GM13977 (cell line): ENCODE results near the gene DUXB.

Source experiments
- DNase-seq: peaks from one replicate; pipeline ENCODE4 v3.0.0; 2012; ENCODE audit warnings: low spot score
- CTCF ChIP-seq: IDR thresholded peaks from 2 replicates; pipeline ENCODE4 v1.5.1; 2012; ENCODE audit warnings: mild to moderate bottlenecking, control low read depth; ENCODE audit not compliant: insufficient read depth; ENCODE audit errors: extremely low read depth, missing control alignments
- in situ Hi-C: fragments of 300-500 bp; cut with MboI; formaldehyde crosslinking; loops from one replicate; pipeline ENCODE4 v1.12.0; 2022; ENCODE audit warnings: low sequenced_read_pairs, low pct_unique_long_range_greater_than_20kb, mixed read lengths, inconsistent platforms; ENCODE audit not compliant: unreplicated experiment

DUXB gene

GRCh38 chr16:75653922-75654321, 47.3 kb downstream of the DUXB start:
- no peak for DNase-seq
- TF ChIP-seq CTCF: no peak
- in situ Hi-C loops: loop anchor here (25.0 kb wide), 1 partner anchor 108 kb away; no protein-coding TSS in a partner anchor

- in situ Hi-C loops: no loop called here
- no peak for TF ChIP-seq CTCF
- peak; percentile 78 for DNase-seq
Measured at GRCh38 chr16:75648265-75649076, 52.8 kb downstream of the DUXB start.

- no peak for TF ChIP-seq CTCF
- DNase-seq: peak; percentile 94
- in situ Hi-C loops: no loop called here
Measured at GRCh38 chr16:75647492-75648264, 53.6 kb downstream of the DUXB start, which contains the start of the genes KARS1 and TERF2IP. Gene KARS1, minus strand, starts transcription at chr16:75647665. Its CDS starts 26 bp downstream, at chr16:75647639. Gene TERF2IP, plus strand, starts transcription at chr16:75647773. Its CDS starts 110 bp downstream, at chr16:75647883.

GRCh38 chr16:75647112-75647491, 54.2 kb downstream of the DUXB start:
- TF ChIP-seq CTCF: no peak
- DNase-seq: no peak
- in situ Hi-C loops: no loop called here

GRCh38 chr16:75644240-75645012, 56.8 kb downstream of the DUXB start:
- peak; percentile 27 for TF ChIP-seq CTCF
- DNase-seq: no peak
- in situ Hi-C loops: no loop called here
